Endothelial cell of umbilical vein (primary cell): Measurements from ENCODE around the gene NLRC3. TPM values are rescaled to one million over a fixed set of nuclear protein-coding genes. Genes with fewer than 3 reads are reported as not detected.

Source experiments
- BruUV-seq: library from RNA; stranded (reverse); fragments of 400-500 nt; replicated peaks from 2 replicates; lab custom pipeline; 2021; lab: Mats Ljungman, UMichigan
- CTCF ChIA-PET: fragments of 300-600, 350-600 bp; sonication (Branson Sonifier 250); formaldehyde crosslinking; loops from one replicate; lab custom pipeline; 2021; ENCODE audit warnings: antibody characterized with exemption, inconsistent platforms; lab: Charles Lee
- POLR2A ChIA-PET: fragments of 300-600, 350-600 bp; sonication (Branson Sonifier 250); formaldehyde crosslinking; loops from one replicate; lab custom pipeline; 2021; ENCODE audit warnings: antibody characterized with exemption, inconsistent platforms; lab: Charles Lee
- DNase-seq: peaks from one replicate; pipeline ENCODE4 v3.0.0-alpha.2; 2011; ENCODE audit warnings: low read depth, low spot score
- FAIRE-seq: peaks from 2 replicates; lab custom pipeline; 2011; peaks lifted over from hg19 to GRCh38; lab: Jason Lieb, UNC
- H2AFZ ChIP-seq: 2 replicates; pipeline ENCODE4 v1.6.0; 2012; ENCODE audit warnings: low read depth, low read length, control low read depth, inconsistent platforms
- H3K27ac ChIP-seq: 2 replicates; pipeline ENCODE4 v1.5.1; 2011; ENCODE audit warnings: low read depth, mild to moderate bottlenecking, control low read depth, low read length, moderate library complexity; ENCODE audit not compliant: insufficient read depth
- H3K27me3 ChIP-seq, 2 experiments: 2 replicates each; pipeline versions ENCODE4 v1.6.0 to v1.6.1; 2011; ENCODE audit warnings: low read length in 2 of 2, mixed read lengths in 1 of 2; ENCODE audit not compliant: control insufficient read depth in 2 of 2, insufficient read depth in 2 of 2
- H3K36me3 ChIP-seq, 2 experiments: 2 replicates in 1 of 2; 3 replicates in 1 of 2; pipeline ENCODE4 v1.5.1; 2011; ENCODE audit warnings: low read length in 2 of 2, mild to moderate bottlenecking in 1 of 2, moderate library complexity in 1 of 2; ENCODE audit not compliant: control insufficient read depth in 2 of 2, insufficient read depth in 2 of 2; ENCODE audit errors: extremely low read depth in 1 of 2
- H3K4me1 ChIP-seq: 3 replicates; pipeline ENCODE4 v1.5.1; 2011; ENCODE audit warnings: mild to moderate bottlenecking, low read length; ENCODE audit not compliant: control insufficient read depth, insufficient read depth; ENCODE audit errors: extremely low read depth
- H3K4me2 ChIP-seq: 2 replicates; pipeline ENCODE4 v1.6.1; 2011; ENCODE audit warnings: low read length, control low read depth, mixed read lengths; ENCODE audit not compliant: insufficient read depth
- H3K4me3 ChIP-seq, 3 experiments: fragments of 200-600 bp in 1 of 3; sonication (generic), shearing (Covaris generic) in 1 of 3; replicated peaks in 1 of 3; 2 replicates each; pipeline ENCODE4 v1.5.1; 2011 to 2016; ENCODE audit warnings: control low read depth in 3 of 3, low read length in 3 of 3, mild to moderate bottlenecking in 2 of 3, inconsistent platforms in 1 of 3, low read depth in 1 of 3, moderate library complexity in 1 of 3; ENCODE audit not compliant: insufficient read depth in 1 of 3
- H3K79me2 ChIP-seq: 2 replicates; pipeline ENCODE4 v1.6.0; 2012; ENCODE audit warnings: low read length, inconsistent platforms; ENCODE audit not compliant: control insufficient read depth, insufficient read depth
- H3K9ac ChIP-seq: replicated peaks from 2 replicates; pipeline ENCODE3; 2011; ENCODE audit warnings: low read length, control low read depth; ENCODE audit not compliant: insufficient read depth; ENCODE audit errors: extremely low read depth
- H3K9me1 ChIP-seq: replicated peaks from 3 replicates; pipeline ENCODE4 v1.6.0; 2011; ENCODE audit warnings: mild to moderate bottlenecking, low read length; ENCODE audit not compliant: control insufficient read depth, insufficient read depth; ENCODE audit errors: extremely low read depth
- H3K9me3 ChIP-seq: replicated peaks from 2 replicates; pipeline ENCODE4 v1.5.1; 2012; ENCODE audit warnings: low read length, inconsistent platforms; ENCODE audit not compliant: control insufficient read depth, insufficient read depth
- H4K20me1 ChIP-seq: replicated peaks from 2 replicates; pipeline ENCODE3; 2011; ENCODE audit warnings: mild to moderate bottlenecking, low read length; ENCODE audit not compliant: control insufficient read depth, insufficient read depth; ENCODE audit errors: extremely low read depth
- CTCF ChIP-seq, 2 donors: IDR thresholded peaks; 1 replicate in 1 of 2; 2 replicates in 1 of 2; pipeline ENCODE4 v1.5.1; 2011; ENCODE audit warnings: low read length in 2 of 2, mild to moderate bottlenecking in 2 of 2, moderate library complexity in 2 of 2, control low read depth in 1 of 2, inconsistent platforms in 1 of 2, low read depth in 1 of 2; ENCODE audit not compliant: insufficient read depth in 1 of 2; ENCODE audit errors: extremely low read depth in 1 of 2
- EZH2 ChIP-seq: IDR thresholded peaks from 2 replicates; pipeline ENCODE4 v1.6.1; 2012; ENCODE audit warnings: borderline replicate concordance, low read depth, mild to moderate bottlenecking, moderate library complexity, low read length, inconsistent platforms; ENCODE audit not compliant: severe bottlenecking
- FOS ChIP-seq: IDR thresholded peaks from 2 replicates; pipeline ENCODE4 v1.6.1; 2011; ENCODE audit warnings: mild to moderate bottlenecking, low read length, moderate library complexity, borderline replicate concordance; ENCODE audit not compliant: insufficient read depth
- GATA2 ChIP-seq: IDR thresholded peaks from 2 replicates; pipeline ENCODE4 v1.7.0; 2011; ENCODE audit warnings: low read depth, mild to moderate bottlenecking, moderate library complexity, mixed read lengths, low read length; ENCODE audit not compliant: insufficient read length, insufficient read depth
- JUN ChIP-seq: IDR thresholded peaks from 2 replicates; pipeline ENCODE4 v1.6.1; 2011; ENCODE audit warnings: borderline replicate concordance, low read depth; ENCODE audit not compliant: insufficient read length, insufficient read depth
- MAX ChIP-seq: IDR thresholded peaks from 2 replicates; pipeline ENCODE4 v1.6.1; 2011; ENCODE audit not compliant: insufficient read depth, insufficient read length
- MYC ChIP-seq: IDR thresholded peaks from one replicate; pipeline ENCODE4 v1.6.1; 2011; ENCODE audit warnings: mild to moderate bottlenecking, low read depth, low read length
- POLR2A ChIP-seq: IDR thresholded peaks from 2 replicates; pipeline ENCODE4 v1.6.1; 2012; ENCODE audit warnings: low read depth, mild to moderate bottlenecking, control low read depth, low read length
- POLR2AphosphoS5 ChIP-seq: IDR thresholded peaks from 2 replicates; pipeline ENCODE4 v1.6.1; 2012; ENCODE audit warnings: low read depth, mild to moderate bottlenecking, control low read depth, low read length, moderate library complexity; ENCODE audit not compliant: insufficient read depth
- dilution Hi-C: fragments of 300-500 bp; cut with MboI; formaldehyde crosslinking; loops from one replicate; pipeline ENCODE4 v1.15.0; 2019; ENCODE audit warnings: low sequenced_read_pairs; ENCODE audit not compliant: extremely low pct_ligation_motif_present
- intact Hi-C: fragments of 100-400 bp; cut with micrococcal nuclease; formaldehyde crosslinking; loops from one replicate; pipeline ENCODE4 v1.10.0; 2022
- polyA plus RNA-seq, 4 experiments: library from polyadenylated mRNA; depleted of rRNA in 3 of 4; stranded (reverse) in 3 of 4; unstranded in 1 of 4; fragments of >200 nt; gene quantifications; 2 replicates each; pipeline versions ENCODE4 v1.2.1 to v1.2.3, GENCODE V29; 2011 to 2012; ENCODE audit warnings: missing spikeins in 1 of 4
- total RNA-seq: library from RNA; stranded (reverse); gene quantifications from 2 replicates; pipeline ENCODE4 v1.2.3, GENCODE V29; 2021

NLRC3 gene
- total and polyA plus RNA-seq, 2 donors (not counting 3 experiments of a cell fraction or from before 2014, with no cell fraction given), result 0.84 to 3.4 TPM

- dilution Hi-C loops (no loop called here), intact Hi-C loops (no loop called here)
- Histone ChIP-seq H4K20me1 (no peaks in the 10 kb centered on the region), H3K79me2 (no peaks in the 10 kb centered on the region), H3K36me3 (no peaks in the 10 kb centered on the region), H3K9me3 (no peaks in the 10 kb centered on the region), H3K4me3 (no peak overlapping the region), H3K4me1 (no peaks in the 10 kb centered on the region), H3K27ac (no peak overlapping the region), H3K4me2 (no peak overlapping the region), H3K9ac (no peak overlapping the region), H2AFZ (no peak overlapping the region), H3K27me3 (no peaks in the 10 kb centered on the region), H3K9me1 (no peaks in the 10 kb centered on the region)
- DNase-seq, result no peak
- CTCF ChIA-PET, result no interaction called here
- BruUV-seq, result no TSS peak
- no peak for FAIRE-seq
- TF ChIP-seq MAX, result no peak
- no peak for TF ChIP-seq CTCF (IDR thresholded peaks at IDR 0.05; ENCODE audit: extremely low read depth in 1 of 2, insufficient read depth in 1 of 2, low read depth in 1 of 2, low read length in 2 of 2)
- no peak for TF ChIP-seq JUN
- TF ChIP-seq FOS, result no peak
- no peak for TF ChIP-seq EZH2
- TF ChIP-seq POLR2A, result no peak
- no peak for TF ChIP-seq GATA2
- TF ChIP-seq POLR2AphosphoS5, result no peak
- no peak for TF ChIP-seq MYC
- POLR2A ChIA-PET, result no interaction called here
These were observed 17.9 kb upstream of the NLRC3 start for GRCh38 chr16:3595110-3595486.
